C4-2B (cell line): ENCODE data around the gene CADM1.

Source experiments
- H3K27ac ChIP-seq: fragments of 450-650 bp; 2 replicates; pipeline ENCODE4 v1.5.1; 2017
- CTCF ChIP-seq: fragments of 450-650 bp; conservative IDR thresholded peaks from 2 replicates; pipeline ENCODE4 v1.5.1; 2017; ENCODE audit warnings: mild to moderate bottlenecking
- ZFX ChIP-seq: fragments of 450-650 bp; IDR thresholded peaks from 2 replicates; pipeline ENCODE4 v1.6.1; 2017

CADM1 gene

GRCh38 chr11:115544422-115544948 lies 40.3 kb upstream of the CADM1 start:
- TF ChIP-seq ZFX (no peak), CTCF (no peak)
- no peak overlapping the region for H3K27ac ChIP-seq

- H3K27ac ChIP-seq, result no peak overlapping the region
- no peak for TF ChIP-seq ZFX
- TF ChIP-seq CTCF, result no peak
Observed at GRCh38 chr11:115541518-115541917, 37.3 kb upstream of the CADM1 start.

DNA sequence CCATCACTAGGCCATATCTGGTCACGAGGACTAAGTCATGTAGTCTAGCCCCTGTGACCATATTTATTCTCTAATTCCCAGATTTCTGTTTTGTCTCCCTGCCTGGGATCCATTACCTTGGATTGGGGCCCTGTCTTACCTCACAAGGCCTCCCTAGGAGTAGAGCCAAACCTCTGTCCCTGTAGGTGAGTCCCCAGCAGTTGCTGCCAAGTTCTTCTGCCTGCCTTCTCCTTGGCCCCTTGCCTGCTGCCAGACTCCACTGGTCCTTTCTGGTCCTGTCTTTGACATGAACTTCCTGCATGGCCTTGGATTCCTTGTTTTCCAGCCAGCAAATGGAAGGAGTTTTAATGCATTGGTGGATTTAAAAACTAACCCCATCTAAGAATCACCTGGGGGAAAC lies 35.6 kb upstream of the CADM1 start:
- no peak overlapping the region for H3K27ac ChIP-seq
- TF ChIP-seq ZFX (no peak), CTCF (no peak)

GRCh38 chr11:115535781-115536180 lies 31.6 kb upstream of the CADM1 start:
- no peak for TF ChIP-seq CTCF
- no peak for TF ChIP-seq ZFX
- no peak overlapping the region for H3K27ac ChIP-seq

GRCh38 chr11:115530752-115531151 lies 26.5 kb upstream of the CADM1 start:
- no peak overlapping the region for H3K27ac ChIP-seq
- TF ChIP-seq CTCF, result no peak
- no peak for TF ChIP-seq ZFX

DNA sequence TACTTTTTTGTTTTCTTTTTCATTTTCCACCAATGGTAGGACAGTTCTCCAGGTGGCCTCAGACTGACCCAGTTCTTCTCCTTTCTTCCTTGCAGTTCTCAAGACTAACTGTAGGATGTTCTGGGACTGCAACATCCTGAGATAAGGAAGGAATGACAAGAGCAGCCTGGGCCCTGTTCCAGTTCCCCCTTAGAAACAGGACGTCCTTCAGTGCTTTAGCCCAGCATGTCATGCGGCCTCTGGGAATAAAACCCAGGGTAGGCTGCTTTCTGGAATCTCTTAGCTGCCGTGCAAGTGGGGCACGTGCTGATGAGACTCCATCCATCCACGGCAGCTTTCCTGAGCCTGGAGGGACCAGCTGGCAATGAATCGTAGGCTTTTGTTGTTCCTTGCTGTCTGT lies 24.0 kb upstream of the CADM1 start:
- no peak overlapping the region for H3K27ac ChIP-seq
- TF ChIP-seq CTCF, result no peak
- TF ChIP-seq ZFX, result no peak

GRCh38 chr11:115527534-115528125 lies 23.4 kb upstream of the CADM1 start:
- no peak for TF ChIP-seq ZFX
- no peak for TF ChIP-seq CTCF
- H3K27ac ChIP-seq, result no peak overlapping the region
